GM12878 (cell line): ENCODE data around the gene AIFM3. TPM values are rescaled to one million over a fixed set of nuclear protein-coding genes. Genes with fewer than 3 reads are reported as not detected.
"Not testable (repeated sequence)": the region's sequence is repeated elsewhere in the genome, so short reads cannot be mapped to it uniquely, and the experiment has no call there.

Experiments used
- ATAC-seq: fragments of 200-7000 bp; cut with Tn5 transposase; 3 replicates; pipeline ENCODE4 v1.9.1; 2020; ENCODE audit warnings: mild to moderate bottlenecking, moderate library complexity
- BruUV-seq: library from RNA; stranded (reverse); fragments of 400-500 nt; replicated peaks from 2 replicates; lab custom pipeline; 2021; lab: Mats Ljungman, UMichigan
- CTCF ChIA-PET: fragments of 300-600 bp; sonication (Branson Sonifier 250); formaldehyde crosslinking; extraction: SDS; loops from one replicate; lab custom pipeline; 2021; ENCODE audit warnings: inconsistent platforms; lab: Yijun Ruan, JAX
- POLR2A ChIA-PET: fragments of 350-600 bp; formaldehyde crosslinking; extraction: SDS; loops from one replicate; lab custom pipeline; 2021; ENCODE audit warnings: inconsistent platforms; lab: Charles Lee
- RAD21 ChIA-PET: fragments of 300-600 bp; sonication (Branson Sonifier 250); formaldehyde crosslinking; loops from one replicate; lab custom pipeline; 2023; ENCODE audit warnings: antibody characterized with exemption; ENCODE audit not compliant: unreplicated experiment; lab: Charles Lee
- SMC1A ChIA-PET: fragments of 300-600 bp; sonication (Branson Sonifier 250); formaldehyde crosslinking; loops from one replicate; lab custom pipeline; 2023; ENCODE audit not compliant: unreplicated experiment, uncharacterized antibody; lab: Charles Lee
- DNase-seq: peaks from one replicate; pipeline ENCODE4 v3.0.0-alpha.2; 2011; ENCODE audit warnings: low read depth, low spot score
- FAIRE-seq: peaks from 3 replicates; lab custom pipeline; 2011; peaks lifted over from hg19 to GRCh38; lab: Jason Lieb, UNC
- H2AFZ ChIP-seq: 2 replicates; pipeline ENCODE4 v1.6.0; 2011; ENCODE audit warnings: low read depth, low read length, control low read depth; ENCODE audit not compliant: control insufficient read depth
- H3K27ac ChIP-seq: 2 replicates; pipeline ENCODE4 v1.5.1; 2011; ENCODE audit warnings: control low read depth; ENCODE audit not compliant: control insufficient read depth, insufficient read depth
- H3K27me3 ChIP-seq, 2 experiments: replicated peaks in 1 of 2; 2 replicates each; pipeline versions ENCODE4 v1.6.0 to v1.6.1; 2011; ENCODE audit warnings: low read length in 1 of 2; ENCODE audit not compliant: control insufficient read depth in 2 of 2, insufficient read depth in 2 of 2
- H3K36me3 ChIP-seq, 2 experiments: 2 replicates each; pipeline ENCODE4 v1.5.1; 2011; ENCODE audit warnings: low read length in 1 of 2; ENCODE audit not compliant: control insufficient read depth in 2 of 2, insufficient read depth in 2 of 2
- H3K4me1 ChIP-seq: 2 replicates; pipeline ENCODE4 v1.6.1; 2011; ENCODE audit warnings: mild to moderate bottlenecking, low read length, moderate library complexity, mixed read lengths; ENCODE audit not compliant: control insufficient read depth, insufficient read depth
- H3K4me2 ChIP-seq: 2 replicates; pipeline ENCODE4 v1.6.0; 2011; ENCODE audit warnings: control low read depth; ENCODE audit not compliant: control insufficient read depth, insufficient read depth
- H3K4me3 ChIP-seq: fragments of 200-600 bp; sonication (generic); 2 replicates; pipeline ENCODE4 v1.5.1; 2016
- H3K79me2 ChIP-seq: 2 replicates; pipeline ENCODE4 v1.6.0; 2011; ENCODE audit warnings: low read length; ENCODE audit not compliant: control insufficient read depth, insufficient read depth
- H3K9ac ChIP-seq: 2 replicates; pipeline ENCODE4 v1.8.0; 2011; ENCODE audit warnings: low read length, control low read depth, mixed read lengths; ENCODE audit not compliant: control insufficient read depth, insufficient read depth
- H3K9me3 ChIP-seq: replicated peaks from 3 replicates; pipeline ENCODE4 v1.5.1; 2011; ENCODE audit warnings: mild to moderate bottlenecking, low read length; ENCODE audit not compliant: control insufficient read depth, insufficient read depth
- H4K20me1 ChIP-seq: 2 replicates; pipeline ENCODE4 v1.6.0; 2011; ENCODE audit not compliant: control insufficient read depth, insufficient read depth
- BCL3 ChIP-seq: IDR thresholded peaks from 2 replicates; pipeline ENCODE4 v1.6.1; 2011; ENCODE audit warnings: borderline replicate concordance, low read depth, mild to moderate bottlenecking, moderate library complexity, low read length; ENCODE audit not compliant: insufficient read depth, poor library complexity, severe bottlenecking
- E2F8 ChIP-seq: fragments of 450-650 bp; IDR thresholded peaks from 2 replicates; pipeline ENCODE4 v1.6.1; 2018; ENCODE audit warnings: mild to moderate bottlenecking, low read depth, moderate library complexity; ENCODE audit not compliant: partially characterized antibody
- HDGF ChIP-seq: fragments of 450-650 bp; IDR thresholded peaks from 2 replicates; pipeline ENCODE4 v1.6.1; 2016; ENCODE audit warnings: antibody characterized with exemption
- PBX3 ChIP-seq: IDR thresholded peaks from 2 replicates; pipeline ENCODE4 v1.6.1; 2011; ENCODE audit warnings: mild to moderate bottlenecking, low read depth, low read length, moderate library complexity; ENCODE audit not compliant: insufficient replicate concordance
- POU2F2 ChIP-seq: IDR thresholded peaks from 3 replicates; pipeline ENCODE4 v1.6.1; 2011; ENCODE audit warnings: low read depth, mild to moderate bottlenecking, low read length, borderline replicate concordance
- SUZ12 ChIP-seq: fragments of 200-600 bp; sonication (generic); IDR thresholded peaks from one replicate; pipeline ENCODE4 v1.6.1; 2018; ENCODE audit warnings: antibody characterized with exemption, mild to moderate bottlenecking; ENCODE audit not compliant: unreplicated experiment
- WGBS: methylation state at CpG from one replicate; pipeline ENCODE4 v1.1.6; 2016; ENCODE audit warnings: low lambda C conversion rate; ENCODE audit not compliant: insufficient replicate concordance, insufficient coverage; ENCODE audit errors: missing lambda C conversion rate; 5-methylcytosine and 5-hydroxymethylcytosine counted together
- in situ Hi-C: fragments of 300-500 bp; cut with MboI; formaldehyde crosslinking; loops from 9 replicates; pipeline ENCODE4 v1.14.3; 2018; ENCODE audit warnings: mixed read lengths
- intact Hi-C: fragments of 100-400 bp; cut with micrococcal nuclease; formaldehyde crosslinking; loops from one replicate; pipeline ENCODE4 v1.14.2; 2022; ENCODE audit not compliant: unreplicated experiment
- polyA plus RNA-seq, 11 experiments: library from polyadenylated mRNA; depleted of rRNA in 4 of 11; unstranded in 6 of 11; stranded (reverse) in 5 of 11; fragments of >200 nt; fragmentation: Nextera tagmentation in 4 of 11; fragmentation: Illumina TruSeq in 1 of 11; extraction: Ambion mirVana in 4 of 11; extraction: Trizol in 1 of 11; gene quantifications; 1 replicate in 1 of 11; 2 replicates in 10 of 11; pipeline versions ENCODE4 v1.2.1 to v1.2.3, GENCODE V29; 2011 to 2016; ENCODE audit warnings: inconsistent platforms in 2 of 11, missing spikeins in 2 of 11, low read depth in 1 of 11
- total RNA-seq, 4 experiments: library from RNA; depleted of rRNA in 3 of 4; stranded (reverse); fragments of >200 nt in 3 of 4; fragmentation: Illumina TruSeq in 1 of 4; extraction: Trizol in 1 of 4; gene quantifications; 2 replicates each; pipeline versions ENCODE4 v1.2.1 to v1.2.3, GENCODE V29; 2013 to 2021

Gene AIFM3
- total and polyA plus RNA-seq, 10 of the 15 experiments (the other 5 are each of a cell fraction or from before 2014, with no cell fraction given) = 0.06 to 0.34 (median 0.21) TPM; not detected in 6

GRCh38 chr22:20940904-20941385, 26.1 kb upstream of the AIFM3 start (continued):
- no peak for TF ChIP-seq E2F8
- no peak for TF ChIP-seq SUZ12
- TF ChIP-seq PBX3 = no peak
- no peak for TF ChIP-seq POU2F2
- no peak for TF ChIP-seq BCL3
- TF ChIP-seq HDGF = no peak

- H3K4me1 ChIP-seq, H3K9me3 ChIP-seq, H3K4me3 ChIP-seq, DNase-seq, H3K27me3 ChIP-seq, H2AFZ ChIP-seq, H3K9ac ChIP-seq, intact Hi-C loops, BruUV-seq, in situ Hi-C loops, SMC1A ChIA-PET, H3K27ac ChIP-seq, FAIRE-seq, ATAC-seq, RAD21 ChIA-PET, H3K4me2 ChIP-seq: not testable (repeated sequence)
- WGBS = 94% methylated on average over 7 of the region's 7 CpGs
- ChIA-PET POLR2A (interaction anchor here (0.8 kb wide), 1 partner anchor 8 kb away, joined by 3 read pairs; no protein-coding TSS in a partner anchor), CTCF (interaction anchor here (0.9 kb wide), 1 partner anchor 11 kb away, joined by 3 read pairs; no protein-coding TSS in a partner anchor)
- H3K36me3 ChIP-seq = peaks cover 8 to 24% of the 10 kb centered on the region in 2 experiments
- peaks cover 12% of the 10 kb centered on the region for H4K20me1 ChIP-seq
- peaks cover 86% of the 10 kb centered on the region for H3K79me2 ChIP-seq
Observed at GRCh38 chr22:20942203-20942902, 24.7 kb upstream of the AIFM3 start.
